A549 (cell line): ENCODE data around the gene GINM1. TPM values are rescaled to one million over a fixed set of nuclear protein-coding genes. Genes with fewer than 3 reads are reported as not detected.

Experiments used
- ATAC-seq, 2 experiments: fragments of 200-7000 bp in 1 of 2; fragments of >200 bp in 1 of 2; cut with Nextera tagmentation in 1 of 2; cut with Tn5 transposase in 1 of 2; 3 replicates each; pipeline versions ENCODE4 v1.8.0 to v1.9.1; 2018 to 2020; ENCODE audit warnings: mild to moderate bottlenecking in 1 of 2, moderate library complexity in 1 of 2
- CTCF ChIA-PET: fragments of 300-600 bp; sonication (Branson Sonifier 250); formaldehyde crosslinking; extraction: SDS; loops from one replicate; lab custom pipeline; 2021; ENCODE audit warnings: antibody characterized with exemption, inconsistent platforms; lab: Yijun Ruan, JAX
- POLR2A ChIA-PET: fragments of 350-600 bp; formaldehyde crosslinking; extraction: SDS; loops from one replicate; lab custom pipeline; 2021; ENCODE audit warnings: antibody characterized with exemption, inconsistent platforms; lab: Yijun Ruan, JAX
- DNase-seq, 2 experiments: peaks; one replicate each; pipeline versions ENCODE4 v3.0.0 to v3.0.0-alpha.2; 2011 to 2016; ENCODE audit warnings: low read depth in 1 of 2, low spot score in 1 of 2
- FAIRE-seq: peaks from 2 replicates; lab custom pipeline; 2011; peaks lifted over from hg19 to GRCh38; lab: Jason Lieb, UNC
- H3K27ac ChIP-seq, 2 experiments: fragments of >200 bp; sonication (Bioruptor Twin); formaldehyde crosslinking; 3 replicates each; pipeline ENCODE4 v1.5.1; 2016 to 2017
- H3K4me1 ChIP-seq: fragments of >200 bp; sonication (Bioruptor Twin); formaldehyde crosslinking; 3 replicates; pipeline ENCODE4 v1.6.1; 2016
- H3K4me2 ChIP-seq: fragments of >200 bp; sonication (Bioruptor Twin); formaldehyde crosslinking; 3 replicates; pipeline ENCODE4 v1.6.1; 2016
- H3K4me3 ChIP-seq: fragments of >200 bp; sonication (Bioruptor Twin); formaldehyde crosslinking; 3 replicates; pipeline ENCODE4 v1.5.1; 2016
- H3K9me3 ChIP-seq: fragments of >200 bp; sonication (Bioruptor Twin); formaldehyde crosslinking; 3 replicates; pipeline ENCODE4 v1.6.1; 2016
- BHLHE40 ChIP-seq: IDR thresholded peaks from 2 replicates; pipeline ENCODE4 v1.6.1; 2012; ENCODE audit warnings: low read depth, low read length, inconsistent platforms
- CBX8 ChIP-seq: fragments of 200-600 bp; sonication (generic); IDR thresholded peaks from 2 replicates; pipeline ENCODE4 v1.6.1; 2016
- EHF ChIP-seq: fragments of 250-450 bp; sonication (Bioruptor Pico); IDR thresholded peaks from 2 replicates; pipeline ENCODE4 v1.5.0; 2020; ENCODE audit warnings: mild to moderate bottlenecking
- ESRRA ChIP-seq: fragments of 150-350 bp; IDR thresholded peaks from 2 replicates; pipeline ENCODE4 v1.6.1; 2014; ENCODE audit warnings: mild to moderate bottlenecking, low read length, borderline replicate concordance
- FOXS1 ChIP-seq: fragments of 250-450 bp; sonication (Bioruptor Pico); IDR thresholded peaks from 2 replicates; pipeline ENCODE4 v1.5.0; 2020; ENCODE audit warnings: mild to moderate bottlenecking, moderate library complexity
- GATA3 ChIP-seq: IDR thresholded peaks from 2 replicates; pipeline ENCODE4 v1.6.1; 2012; ENCODE audit warnings: borderline replicate concordance
- HEYL ChIP-seq: fragments of 250-450 bp; sonication (Bioruptor Pico); IDR thresholded peaks from 2 replicates; pipeline ENCODE4 v1.8.0; 2021; ENCODE audit warnings: mild to moderate bottlenecking, moderate library complexity
- HOXB5 ChIP-seq: fragments of 250-450 bp; sonication (Bioruptor Pico); IDR thresholded peaks from 2 replicates; pipeline ENCODE4 v1.5.0; 2020; ENCODE audit warnings: mild to moderate bottlenecking, moderate library complexity
- MAZ ChIP-seq: fragments of 150-350 bp; IDR thresholded peaks from 2 replicates; pipeline ENCODE4 v1.6.1; 2014; ENCODE audit warnings: antibody characterized with exemption, low read depth, low read length, borderline replicate concordance
- NFE2L2 ChIP-seq: fragments of 150-350 bp; conservative IDR thresholded peaks from 2 replicates; pipeline ENCODE4 v1.6.1; 2014; ENCODE audit warnings: low read length
- NPAS2 ChIP-seq: fragments of 250-450 bp; sonication (Bioruptor Pico); IDR thresholded peaks from 2 replicates; pipeline ENCODE4 v1.8.0; 2022; ENCODE audit warnings: mild to moderate bottlenecking, moderate library complexity, borderline replicate concordance
- NR3C1 ChIP-seq: fragments of >200 bp; sonication (Bioruptor Twin); formaldehyde crosslinking; IDR thresholded peaks from 3 replicates; pipeline ENCODE4 v1.6.1; 2017
- PHF8 ChIP-seq: fragments of 200-600 bp; sonication (generic); IDR thresholded peaks from 2 replicates; pipeline ENCODE4 v1.6.1; 2016; ENCODE audit warnings: low read depth, mild to moderate bottlenecking, antibody characterized with exemption, moderate library complexity, borderline replicate concordance
- POLR2AphosphoS2 ChIP-seq: conservative IDR thresholded peaks from 2 replicates; pipeline ENCODE4 v1.6.1; 2012; ENCODE audit warnings: low read length, improper control_type of control experiment, inconsistent platforms
- RAD21 ChIP-seq, 2 experiments: fragments of >200 bp in 1 of 2; sonication (Bioruptor Twin) in 1 of 2; formaldehyde crosslinking in 1 of 2; IDR thresholded peaks in 1 of 2; conservative IDR thresholded peaks in 1 of 2; 2 replicates in 1 of 2; 3 replicates in 1 of 2; pipeline ENCODE4 v1.6.1; 2012 to 2018; ENCODE audit warnings: inconsistent platforms in 1 of 2
- RARB ChIP-seq: fragments of 250-450 bp; sonication (Bioruptor Pico); IDR thresholded peaks from 2 replicates; pipeline ENCODE4 v1.8.0; 2021; ENCODE audit warnings: mild to moderate bottlenecking, moderate library complexity
- RCOR1 ChIP-seq: fragments of 150-350 bp; IDR thresholded peaks from 2 replicates; pipeline ENCODE4 v1.6.1; 2014; ENCODE audit warnings: antibody characterized with exemption, low read length, low read depth
- RFX5 ChIP-seq: fragments of 450-650 bp; IDR thresholded peaks from 2 replicates; pipeline ENCODE4 v1.7.1; 2014; ENCODE audit warnings: antibody characterized with exemption, mild to moderate bottlenecking, moderate library complexity
- TFCP2L1 ChIP-seq: fragments of 250-450 bp; sonication (Bioruptor Pico); IDR thresholded peaks from 2 replicates; pipeline ENCODE4 v1.5.0; 2021; ENCODE audit warnings: mild to moderate bottlenecking
- ZFP36 ChIP-seq: fragments of 450-650 bp; IDR thresholded peaks from 2 replicates; pipeline ENCODE4 v1.6.1; 2014; ENCODE audit warnings: borderline replicate concordance; ENCODE audit not compliant: partially characterized antibody
- ZNF302 ChIP-seq: fragments of 250-450 bp; sonication (Bioruptor Pico); IDR thresholded peaks from 2 replicates; pipeline ENCODE4 v1.9.0; 2021; ENCODE audit warnings: inconsistent platforms, mild to moderate bottlenecking, moderate library complexity
- ZSCAN20 ChIP-seq: fragments of 250-450 bp; sonication (Bioruptor Pico); IDR thresholded peaks from 2 replicates; pipeline ENCODE4 v1.8.0; 2022; ENCODE audit warnings: mild to moderate bottlenecking, moderate library complexity
- WGBS: methylation state at CpG from one replicate; pipeline ENCODE4 v1.1.6; 2017; ENCODE audit errors: missing lambda C conversion rate; 5-methylcytosine and 5-hydroxymethylcytosine counted together
- polyA plus RNA-seq, 4 experiments: library from polyadenylated mRNA; depleted of rRNA in 3 of 4; stranded (reverse); fragments of >200 nt; fragmentation: RNase III in 1 of 4; extraction: RNeasy Plus Mini Kit Qiagen cat#74134 plus additional on column Dnase treatment in 1 of 4; gene quantifications; 2 replicates in 3 of 4; 3 replicates in 1 of 4; pipeline ENCODE4 v1.2.3, GENCODE V29; 2011 to 2017
- TF ChIP-seq, protein P1 (sequence below): IDR thresholded peaks from 2 replicates; pipeline ENCODE4 v1.6.1; 2012
- TF ChIP-seq, protein P2 (sequence below): fragments of 250-450 bp; sonication (Bioruptor Pico); IDR thresholded peaks from 2 replicates; pipeline ENCODE4 v1.5.0; 2021; ENCODE audit warnings: mild to moderate bottlenecking, moderate library complexity, borderline replicate concordance
- TF ChIP-seq, protein P3 (sequence below): fragments of >200 bp; sonication (Bioruptor Twin); formaldehyde crosslinking; IDR thresholded peaks from 3 replicates; pipeline ENCODE4 v1.5.1; 2016
- TF ChIP-seq, protein P4 (sequence below): IDR thresholded peaks from 2 replicates; pipeline ENCODE4 v1.6.1; 2012; ENCODE audit warnings: low read depth, borderline replicate concordance
- TF ChIP-seq, protein P5 (sequence below): fragments of >200 bp; sonication (Bioruptor Twin); formaldehyde crosslinking; IDR thresholded peaks from 3 replicates; pipeline ENCODE4 v1.6.1; 2016

GINM1 gene
- polyA plus RNA-seq, 2 of the 4 experiments (the other 2 are of a cell fraction): 24.2 to 34.9 TPM

DNA sequence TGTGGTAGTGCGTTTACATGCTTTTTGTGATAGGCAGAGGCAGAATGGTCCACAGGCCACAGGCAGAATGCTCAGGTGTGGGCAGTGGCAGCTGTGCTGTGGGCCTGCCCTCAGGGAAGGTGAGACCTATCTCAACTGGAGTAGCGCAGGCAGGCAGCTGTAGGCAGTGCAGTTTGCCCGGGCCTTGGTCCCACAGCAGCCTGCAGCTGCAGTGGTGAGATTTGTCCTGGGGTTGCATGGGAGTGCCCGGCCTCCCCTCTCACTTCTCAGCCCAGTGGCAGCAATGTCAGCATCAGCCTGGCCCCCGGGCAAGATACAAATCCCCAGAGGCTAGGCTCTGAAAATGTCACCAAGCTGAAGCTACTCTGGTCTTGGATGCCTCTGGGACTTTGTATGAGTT is 14.3 kb upstream of the GINM1 start:
- H3K4me1 ChIP-seq: peaks cover 3% of the 10 kb centered on the region; the same call in 1 of the 3 replicates
- H3K4me2 ChIP-seq: no peak overlapping the region
- H3K9me3 ChIP-seq: no peaks in the 10 kb centered on the region
- TF ChIP-seq HEYL: no peak
- no peak for TF ChIP-seq POLR2AphosphoS2
- no peak for TF ChIP-seq EHF (CRISPR knock-in tag)
- TF ChIP-seq NFE2L2: no peak
- TF ChIP-seq, protein P1, sequence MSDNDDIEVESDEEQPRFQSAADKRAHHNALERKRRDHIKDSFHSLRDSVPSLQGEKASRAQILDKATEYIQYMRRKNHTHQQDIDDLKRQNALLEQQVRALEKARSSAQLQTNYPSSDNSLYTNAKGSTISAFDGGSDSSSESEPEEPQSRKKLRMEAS: no peak
- no peak for TF ChIP-seq FOXS1
- no peak for TF ChIP-seq RFX5
- TF ChIP-seq HOXB5 (CRISPR knock-in tag): no peak
- TF ChIP-seq ESRRA: no peak
- no peak for TF ChIP-seq RCOR1
- TF ChIP-seq NR3C1: no peak
- ChIA-PET POLR2A (no interaction called here), CTCF (interaction anchor here (1.2 kb wide), 1 partner anchor 9 kb away, joined by 4 read pairs; no protein-coding TSS in a partner anchor)
- ATAC-seq (no peak), FAIRE-seq (no peak), DNase-seq (no peak)
- no peak overlapping the region for H3K27ac ChIP-seq
- H3K4me3 ChIP-seq: no peak overlapping the region
- WGBS: 38% methylated on average over 2 of the region's 5 CpGs

DNA sequence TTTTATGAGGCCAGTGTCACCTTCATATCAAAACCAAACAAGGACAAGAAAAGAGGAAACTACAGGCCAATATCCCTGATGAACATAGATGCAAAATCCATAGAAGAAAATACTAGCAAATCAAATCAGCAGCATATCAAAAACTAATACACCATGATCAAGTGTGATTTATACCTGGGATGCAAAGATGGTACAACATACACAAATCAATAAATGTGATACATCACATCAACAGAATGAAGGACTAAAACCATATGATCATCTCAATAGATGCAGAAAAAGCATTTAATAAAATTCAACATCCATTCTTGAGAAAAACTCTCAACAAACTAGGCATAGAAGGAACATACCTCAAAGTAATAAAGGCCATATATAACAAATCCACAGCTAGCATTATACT is 8.1 kb upstream of the GINM1 start:
- TF ChIP-seq ZSCAN20: no peak
- no peak for TF ChIP-seq BHLHE40
- TF ChIP-seq HEYL: no peak
- no peak for TF ChIP-seq GATA3
- TF ChIP-seq ZFP36: no peak
- no peak for TF ChIP-seq RARB (CRISPR knock-in tag)
- no peak for TF ChIP-seq PHF8
- TF ChIP-seq, protein P1: no peak
- TF ChIP-seq, protein P2, sequence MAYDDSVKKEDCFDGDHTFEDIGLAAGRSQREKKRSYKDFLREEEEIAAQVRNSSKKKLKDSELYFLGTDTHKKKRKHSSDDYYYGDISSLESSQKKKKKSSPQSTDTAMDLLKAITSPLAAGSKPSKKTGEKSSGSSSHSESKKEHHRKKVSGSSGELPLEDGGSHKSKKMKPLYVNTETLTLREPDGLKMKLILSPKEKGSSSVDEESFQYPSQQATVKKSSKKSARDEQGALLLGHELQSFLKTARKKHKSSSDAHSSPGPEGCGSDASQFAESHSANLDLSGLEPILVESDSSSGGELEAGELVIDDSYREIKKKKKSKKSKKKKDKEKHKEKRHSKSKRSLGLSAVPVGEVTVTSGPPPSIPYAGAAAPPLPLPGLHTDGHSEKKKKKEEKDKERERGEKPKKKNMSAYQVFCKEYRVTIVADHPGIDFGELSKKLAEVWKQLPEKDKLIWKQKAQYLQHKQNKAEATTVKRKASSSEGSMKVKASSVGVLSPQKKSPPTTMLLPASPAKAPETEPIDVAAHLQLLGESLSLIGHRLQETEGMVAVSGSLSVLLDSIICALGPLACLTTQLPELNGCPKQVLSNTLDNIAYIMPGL (CRISPR knock-in tag): no peak
- TF ChIP-seq MAZ: no peak
- TF ChIP-seq ZNF302 (CRISPR knock-in tag): no peak
- no peak for TF ChIP-seq TFCP2L1
- no peak for TF ChIP-seq NPAS2 (CRISPR knock-in tag)
- TF ChIP-seq, protein P3, sequence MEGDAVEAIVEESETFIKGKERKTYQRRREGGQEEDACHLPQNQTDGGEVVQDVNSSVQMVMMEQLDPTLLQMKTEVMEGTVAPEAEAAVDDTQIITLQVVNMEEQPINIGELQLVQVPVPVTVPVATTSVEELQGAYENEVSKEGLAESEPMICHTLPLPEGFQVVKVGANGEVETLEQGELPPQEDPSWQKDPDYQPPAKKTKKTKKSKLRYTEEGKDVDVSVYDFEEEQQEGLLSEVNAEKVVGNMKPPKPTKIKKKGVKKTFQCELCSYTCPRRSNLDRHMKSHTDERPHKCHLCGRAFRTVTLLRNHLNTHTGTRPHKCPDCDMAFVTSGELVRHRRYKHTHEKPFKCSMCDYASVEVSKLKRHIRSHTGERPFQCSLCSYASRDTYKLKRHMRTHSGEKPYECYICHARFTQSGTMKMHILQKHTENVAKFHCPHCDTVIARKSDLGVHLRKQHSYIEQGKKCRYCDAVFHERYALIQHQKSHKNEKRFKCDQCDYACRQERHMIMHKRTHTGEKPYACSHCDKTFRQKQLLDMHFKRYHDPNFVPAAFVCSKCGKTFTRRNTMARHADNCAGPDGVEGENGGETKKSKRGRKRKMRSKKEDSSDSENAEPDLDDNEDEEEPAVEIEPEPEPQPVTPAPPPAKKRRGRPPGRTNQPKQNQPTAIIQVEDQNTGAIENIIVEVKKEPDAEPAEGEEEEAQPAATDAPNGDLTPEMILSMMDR: no peak
- TF ChIP-seq RAD21 (conservative IDR thresholded peaks at IDR 0.05 in 1 of 2, IDR thresholded peaks at IDR 0.05 in 1 of 2): no peak
- no peak for TF ChIP-seq CBX8
- TF ChIP-seq, protein P4, sequence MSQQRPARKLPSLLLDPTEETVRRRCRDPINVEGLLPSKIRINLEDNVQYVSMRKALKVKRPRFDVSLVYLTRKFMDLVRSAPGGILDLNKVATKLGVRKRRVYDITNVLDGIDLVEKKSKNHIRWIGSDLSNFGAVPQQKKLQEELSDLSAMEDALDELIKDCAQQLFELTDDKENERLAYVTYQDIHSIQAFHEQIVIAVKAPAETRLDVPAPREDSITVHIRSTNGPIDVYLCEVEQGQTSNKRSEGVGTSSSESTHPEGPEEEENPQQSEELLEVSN: no peak
- TF ChIP-seq, protein P5, sequence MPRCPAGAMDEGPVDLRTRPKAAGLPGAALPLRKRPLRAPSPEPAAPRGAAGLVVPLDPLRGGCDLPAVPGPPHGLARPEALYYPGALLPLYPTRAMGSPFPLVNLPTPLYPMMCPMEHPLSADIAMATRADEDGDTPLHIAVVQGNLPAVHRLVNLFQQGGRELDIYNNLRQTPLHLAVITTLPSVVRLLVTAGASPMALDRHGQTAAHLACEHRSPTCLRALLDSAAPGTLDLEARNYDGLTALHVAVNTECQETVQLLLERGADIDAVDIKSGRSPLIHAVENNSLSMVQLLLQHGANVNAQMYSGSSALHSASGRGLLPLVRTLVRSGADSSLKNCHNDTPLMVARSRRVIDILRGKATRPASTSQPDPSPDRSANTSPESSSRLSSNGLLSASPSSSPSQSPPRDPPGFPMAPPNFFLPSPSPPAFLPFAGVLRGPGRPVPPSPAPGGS: no peak
- CTCF ChIA-PET: interaction anchor here (0.7 kb wide), 1 partner anchor 1107 kb away, joined by 3 read pairs; no protein-coding TSS in a partner anchor
- POLR2A ChIA-PET: no interaction called here
- Histone ChIP-seq H3K27ac (no peak overlapping the region), H3K9me3 (no peaks in the 10 kb centered on the region), H3K4me2 (no peak overlapping the region), H3K4me3 (no peak overlapping the region), H3K4me1 (peaks cover 5% of the 10 kb centered on the region; the same call in 2 of the 3 replicates)
- FAIRE-seq: no peak
- no peak for ATAC-seq
- DNase-seq: no peak
